PC-9 (cell line): Measurements from ENCODE around the gene LRMDA. TPM values are rescaled to one million over a fixed set of nuclear protein-coding genes. Genes with fewer than 3 reads are reported as not detected.

ENCODE experiments used
- BruUV-seq: library from RNA; stranded (reverse); fragments of 400-500 nt; replicated peaks from 2 replicates; lab custom pipeline; 2021; lab: Mats Ljungman, UMichigan
- CTCF ChIA-PET: fragments of 300-600 bp; sonication (Branson Sonifier 250); formaldehyde crosslinking; loops from one replicate; lab custom pipeline; 2022; ENCODE audit warnings: antibody characterized with exemption; lab: Charles Lee
- POLR2A ChIA-PET: fragments of 300-600 bp; sonication (Branson Sonifier 250); formaldehyde crosslinking; loops from one replicate; lab custom pipeline; 2022; ENCODE audit warnings: antibody characterized with exemption; ENCODE audit not compliant: unreplicated experiment; lab: Charles Lee
- DNase-seq, 2 experiments: peaks; one replicate each; pipeline versions ENCODE4 v3.0.0 to v3.0.0-alpha.2; 2015 to 2022; ENCODE audit warnings: mixed read lengths in 1 of 2
- H2AFZ ChIP-seq: fragments of 200-600 bp; sonication (generic); 2 replicates; pipeline ENCODE4 v1.8.1; 2017; ENCODE audit warnings: antibody characterized with exemption
- H3F3A ChIP-seq: fragments of 200-600 bp; sonication (generic); 2 replicates; pipeline ENCODE4 v1.8.1; 2017; ENCODE audit warnings: antibody characterized with exemption, mild to moderate bottlenecking, low read depth; ENCODE audit not compliant: insufficient read depth
- H3K27ac ChIP-seq: fragments of 200-600 bp; sonication (generic); 2 replicates; pipeline ENCODE4 v1.6.1; 2016; ENCODE audit warnings: mixed run types
- H3K27me3 ChIP-seq: fragments of 200-600 bp; sonication (generic); 2 replicates; pipeline ENCODE4 v1.6.1; 2016; ENCODE audit warnings: low read depth, mixed run types; ENCODE audit not compliant: insufficient read depth
- H3K36me3 ChIP-seq: fragments of 200-600 bp; sonication (generic); 2 replicates; pipeline ENCODE4 v1.6.1; 2016; ENCODE audit warnings: low read depth, mixed run types
- H3K4me1 ChIP-seq: fragments of 200-600 bp; sonication (generic); replicated peaks from 2 replicates; pipeline ENCODE4 v1.6.1; 2016; ENCODE audit warnings: mixed run types; ENCODE audit not compliant: insufficient read depth
- H3K4me2 ChIP-seq: fragments of 200-600 bp; sonication (generic); 2 replicates; pipeline ENCODE4 v1.6.1; 2017; ENCODE audit warnings: mixed run types
- H3K4me3 ChIP-seq: fragments of 200-600 bp; sonication (generic); 2 replicates; pipeline ENCODE4 v1.6.1; 2016; ENCODE audit warnings: mixed run types
- H3K79me2 ChIP-seq: fragments of 200-600 bp; sonication (generic); 2 replicates; pipeline ENCODE4 v1.6.1; 2017; ENCODE audit warnings: low read depth, mixed run types
- H3K9me2 ChIP-seq: fragments of 200-600 bp; sonication (generic); 2 replicates; pipeline ENCODE4 v1.8.1; 2017; ENCODE audit warnings: mild to moderate bottlenecking; ENCODE audit not compliant: insufficient read depth
- H3K9me3 ChIP-seq: fragments of 200-600 bp; sonication (generic); 2 replicates; pipeline ENCODE4 v1.8.1; 2016; ENCODE audit warnings: low read depth; ENCODE audit not compliant: insufficient read depth
- H4K20me1 ChIP-seq: fragments of 200-600 bp; sonication (generic); 2 replicates; pipeline ENCODE4 v1.8.1; 2017; ENCODE audit not compliant: insufficient read depth
- CTCF ChIP-seq: fragments of 200-600 bp; sonication (generic); conservative IDR thresholded peaks from 2 replicates; pipeline ENCODE4 v1.6.1; 2017; ENCODE audit warnings: mixed run types, antibody characterized with exemption, mild to moderate bottlenecking, moderate library complexity
- EZH2 ChIP-seq: fragments of 200-600 bp; sonication (generic); IDR thresholded peaks from 2 replicates; pipeline ENCODE4 v1.8.0; 2017; ENCODE audit warnings: antibody characterized with exemption, low read depth
- intact Hi-C: fragments of 100-400 bp; cut with micrococcal nuclease; formaldehyde crosslinking; loops from one replicate; pipeline ENCODE4 v1.10.0; 2022; ENCODE audit not compliant: unreplicated experiment
- total RNA-seq: library from RNA; stranded (reverse); gene quantifications from 2 replicates; pipeline ENCODE4 v1.2.3, GENCODE V29; 2021

The LRMDA gene
- total RNA-seq, 1 experiment from 2014 or later: not detected

GRCh38 chr10:76022366-76022765 lies 590.9 kb downstream of the LRMDA start:
- ChIA-PET POLR2A (no interaction called here), CTCF (no interaction called here)

DNA sequence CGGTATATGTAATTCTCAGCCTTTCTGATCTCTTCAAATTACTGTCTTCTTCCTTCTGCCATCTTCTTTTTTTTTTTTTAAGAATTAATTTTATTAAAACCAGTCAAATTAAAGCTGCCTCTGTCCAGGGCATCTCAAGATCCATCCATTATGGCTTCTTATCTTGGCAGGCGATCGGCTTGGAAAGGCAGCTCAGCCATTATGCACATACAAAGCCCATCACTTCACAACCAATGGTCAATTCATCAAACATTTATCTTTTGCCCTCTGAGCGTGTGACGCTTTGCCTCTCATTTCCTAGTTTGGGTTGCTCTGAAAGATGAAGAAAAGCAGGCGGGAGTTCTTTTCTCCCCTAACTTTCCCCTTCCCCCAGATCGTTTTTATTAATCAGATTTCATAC lies 591.6 kb downstream of the LRMDA start:
- ChIA-PET POLR2A (no interaction called here), CTCF (no interaction called here)
- Histone ChIP-seq H3K9me3 (no peaks in the 10 kb centered on the region), H4K20me1 (no peaks in the 10 kb centered on the region), H3K9me2 (no peaks in the 10 kb centered on the region), H2AFZ (no peak overlapping the region), H3K36me3 (no peaks in the 10 kb centered on the region), H3K4me1 (peaks cover 10% of the 10 kb centered on the region; the same call in 1 of the 2 replicates), H3K4me2 (no peak overlapping the region), H3K27me3 (no peaks in the 10 kb centered on the region), H3K4me3 (no peak overlapping the region), H3K79me2 (no peaks in the 10 kb centered on the region), H3F3A (no peaks in the 10 kb centered on the region), H3K27ac (no peak overlapping the region)
- no TSS peak for BruUV-seq
- intact Hi-C loops: no loop called here
- no peak for TF ChIP-seq CTCF
- no peak for TF ChIP-seq EZH2
- no peak for DNase-seq

More at GRCh38 chr10:76022366-76022765, 590.9 kb downstream of the LRMDA start:
- no TSS peak for BruUV-seq
- Histone ChIP-seq H3K36me3 (no peaks in the 10 kb centered on the region), H3K9me2 (no peaks in the 10 kb centered on the region), H3K27ac (no peak overlapping the region), H3K4me2 (no peak overlapping the region), H2AFZ (no peak overlapping the region), H3K79me2 (no peaks in the 10 kb centered on the region), H4K20me1 (no peaks in the 10 kb centered on the region), H3K9me3 (no peaks in the 10 kb centered on the region), H3K4me1 (peaks cover 10% of the 10 kb centered on the region; the same call in 1 of the 2 replicates), H3K27me3 (no peaks in the 10 kb centered on the region), H3F3A (no peaks in the 10 kb centered on the region), H3K4me3 (no peak overlapping the region)
- intact Hi-C loops: no loop called here
- TF ChIP-seq CTCF (no peak), EZH2 (no peak)
- no peak for DNase-seq

DNA sequence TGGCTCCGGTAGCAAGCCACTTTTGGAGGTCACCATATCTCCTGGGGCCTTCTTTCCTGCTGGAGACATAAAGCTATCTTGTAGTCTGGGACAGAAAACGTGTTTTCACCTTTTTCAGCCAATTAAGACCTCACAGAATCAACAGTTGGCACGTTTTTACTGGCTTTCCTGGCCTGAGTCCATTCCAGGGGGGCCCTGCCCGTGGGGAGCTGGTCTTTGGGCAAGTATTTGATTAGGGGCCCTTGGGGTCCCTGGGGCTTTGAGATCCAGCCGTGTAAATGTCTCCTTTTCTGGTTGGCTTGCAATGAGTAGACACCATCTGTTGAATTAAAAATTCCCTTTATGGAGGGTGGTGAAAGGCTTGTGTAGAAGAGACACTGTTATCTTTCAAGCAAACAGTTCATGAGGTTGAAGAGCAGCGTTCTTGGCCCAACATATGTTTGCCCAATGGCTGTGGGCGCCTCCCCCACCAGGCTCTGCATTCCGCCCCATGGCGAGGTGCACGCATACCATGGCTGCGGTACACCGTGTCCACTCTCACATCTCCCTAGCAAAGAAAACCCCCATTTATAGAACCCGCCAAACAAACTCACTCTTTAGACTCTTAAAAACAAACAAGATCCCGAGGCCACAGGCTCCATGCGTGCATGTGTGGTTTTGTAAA lies 593.2 kb downstream of the LRMDA start:
- ChIA-PET POLR2A (no interaction called here), CTCF (no interaction called here)
- no peak for TF ChIP-seq EZH2
- no peak for TF ChIP-seq CTCF
- intact Hi-C loops: no loop called here
- Histone ChIP-seq H3K27me3 (no peaks in the 10 kb centered on the region), H3K9me2 (no peaks in the 10 kb centered on the region), H2AFZ (no peak overlapping the region), H3K36me3 (no peaks in the 10 kb centered on the region), H3K4me3 (no peak overlapping the region), H3K27ac (no peak overlapping the region), H3F3A (no peaks in the 10 kb centered on the region), H4K20me1 (no peaks in the 10 kb centered on the region), H3K79me2 (no peaks in the 10 kb centered on the region), H3K4me1 (peaks cover 10% of the 10 kb centered on the region; the same call in 1 of the 2 replicates), H3K9me3 (no peaks in the 10 kb centered on the region), H3K4me2 (no peak overlapping the region)
- DNase-seq: no peak
- no TSS peak for BruUV-seq
